Right lung (tissue), 5 donors: ENCODE data around the gene SIRPA. TPM values are rescaled to one million over a fixed set of nuclear protein-coding genes. Genes with fewer than 3 reads are reported as not detected.

Experiments
- DNase-seq, 2 donors: peaks; one replicate each; pipeline ENCODE4 v3.0.0-alpha.2; 2013
- polyA plus RNA-seq, 5 donors: library from polyadenylated mRNA; unstranded; fragments of 120-200 nt; gene quantifications; one replicate each; pipeline versions ENCODE4 v1.2.1 to v1.2.3, GENCODE V29; 2013; ENCODE audit warnings: inconsistent platforms in 1 of 5, low replicate concordance in 1 of 5; ENCODE audit not compliant: insufficient read length in 5 of 5, insufficient read depth in 1 of 5

The SIRPA gene
- polyA plus RNA-seq, 5 donors, result 8.8 to 12.7 (median 12.0) TPM

DNA sequence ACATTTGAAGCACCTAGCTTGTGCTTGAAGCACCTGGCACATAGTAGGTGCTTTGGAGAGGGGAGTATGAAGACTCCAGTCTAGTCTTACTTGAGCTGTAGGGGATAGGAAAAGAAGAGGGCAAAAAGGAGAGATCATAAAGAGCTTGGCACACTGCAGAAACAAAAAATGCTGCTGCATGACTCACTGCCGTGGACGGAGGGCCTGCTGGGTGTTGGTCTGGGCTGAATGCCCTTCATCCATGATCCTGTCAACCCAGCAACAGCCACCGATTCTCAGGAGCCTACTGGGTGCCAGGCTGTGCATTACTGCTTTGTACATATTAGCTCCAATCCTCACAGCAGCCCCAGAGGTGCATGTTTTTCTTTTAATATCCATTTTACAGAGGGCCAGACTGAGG lies 92.6 kb downstream of the SIRPA start:
- no peak for DNase-seq

Other genes with a start within 250 kb of the SIRPA start
- under 1 TPM in 3 of 5 donors, not detected in 2; 0.24 to 0.41 (median 0.37) TPM for gene SIRPG, start 237.6 kb upstream of the SIRPA start, polyA plus RNA-seq
- gene PDYN, start 98.7 kb downstream of the SIRPA start, polyA plus RNA-seq, result not detected
- gene STK35, start 206.4 kb downstream of the SIRPA start, polyA plus RNA-seq, result 10 to 100 TPM; 14.4 to 20.2 (median 18.0) TPM